Colonic mucosa (tissue), 4 donors: ENCODE data around the gene MYH11. TPM values are rescaled to one million over a fixed set of nuclear protein-coding genes. Genes with fewer than 3 reads are reported as not detected.

Experiments used
- DNase-seq: peaks from one replicate; pipeline ENCODE4 v3.0.0-alpha.2; 2020
- H3K27ac ChIP-seq: fragments of 200-600 bp; one replicate; pipeline ENCODE4 v1.8.0; 2021
- H3K27me3 ChIP-seq: fragments of 200-600 bp; one replicate; pipeline ENCODE4 v1.8.0; 2021
- H3K36me3 ChIP-seq: fragments of 200-600 bp; one replicate; pipeline ENCODE4 v1.8.0; 2021
- H3K4me1 ChIP-seq: fragments of 200-600 bp; one replicate; pipeline ENCODE4 v1.8.0; 2021; ENCODE audit warnings: mild to moderate bottlenecking
- H3K4me3 ChIP-seq: fragments of 200-600 bp; one replicate; pipeline ENCODE4 v1.8.0; 2021
- H3K9ac ChIP-seq, 2 donors: one replicate each; pipeline ENCODE4 v1.7.0; 2013; ENCODE audit warnings: control low read depth in 2 of 2, low read depth in 2 of 2, low read length in 2 of 2
- H3K9me3 ChIP-seq: fragments of 200-600 bp; one replicate; pipeline ENCODE4 v1.8.0; 2021
- CTCF ChIP-seq: fragments of 200-600 bp; IDR thresholded peaks from one replicate; pipeline ENCODE4 v1.8.0; 2022; ENCODE audit warnings: antibody characterized with exemption, mild to moderate bottlenecking
- intact Hi-C: fragments of 100-400 bp; cut with DNase I; formaldehyde crosslinking; loops from one replicate; pipeline ENCODE4 v1.14.1; 2022
- total RNA-seq, 2 donors: library from RNA; stranded (reverse); fragmentation: NEBNext Ultra II Directional in 1 of 2; extraction: Animal tissue kit (Norgen Biotek cat#: 25700) in 1 of 2; gene quantifications; one replicate each; pipeline ENCODE4 v1.2.1, GENCODE V29; 2021
- donor health status: healthy.
- donor health status: DM: no; HTN: no; CAD: no.
- donor health status: DM: no; HTN: no; CAD: no.

MYH11 gene
- total RNA-seq, 2 donors from 2014 or later = 30.0 to 770 TPM

- H3K9ac ChIP-seq = no peak overlapping the region
- no peak for TF ChIP-seq CTCF
- H3K27ac ChIP-seq = no peak overlapping the region
- no peaks in the 10 kb centered on the region for H3K9me3 ChIP-seq
- no peaks in the 10 kb centered on the region for H3K27me3 ChIP-seq
- intact Hi-C loops = no loop called here
- H3K36me3 ChIP-seq = no peaks in the 10 kb centered on the region
- H3K4me1 ChIP-seq = no peaks in the 10 kb centered on the region
- no peak for DNase-seq
- no peak overlapping the region for H3K4me3 ChIP-seq
Measured at GRCh38 chr16:15751940-15752339, 104.9 kb downstream of the MYH11 start.

- Histone ChIP-seq H3K9me3 (no peaks in the 10 kb centered on the region), H3K36me3 (no peaks in the 10 kb centered on the region), H3K4me3 (no peak overlapping the region), H3K4me1 (no peaks in the 10 kb centered on the region), H3K9ac (no peak overlapping the region), H3K27me3 (no peaks in the 10 kb centered on the region), H3K27ac (no peak overlapping the region)
- intact Hi-C loops = no loop called here
- DNase-seq = no peak
- TF ChIP-seq CTCF = no peak
Measured at GRCh38 chr16:15749985-15750384, 106.8 kb downstream of the MYH11 start.

GRCh38 chr16:15749371-15749770, 107.5 kb downstream of the MYH11 start:
- intact Hi-C loops = no loop called here
- Histone ChIP-seq H3K4me1 (no peaks in the 10 kb centered on the region), H3K9me3 (no peaks in the 10 kb centered on the region), H3K27ac (no peak overlapping the region), H3K27me3 (no peaks in the 10 kb centered on the region), H3K36me3 (no peaks in the 10 kb centered on the region), H3K9ac (no peak overlapping the region), H3K4me3 (no peak overlapping the region)
- no peak for TF ChIP-seq CTCF
- DNase-seq = no peak

GRCh38 chr16:15748654-15749053, 108.2 kb downstream of the MYH11 start:
- no peak for TF ChIP-seq CTCF
- Histone ChIP-seq H3K9me3 (no peaks in the 10 kb centered on the region), H3K36me3 (no peaks in the 10 kb centered on the region), H3K27ac (no peak overlapping the region), H3K4me1 (no peaks in the 10 kb centered on the region), H3K27me3 (no peaks in the 10 kb centered on the region), H3K4me3 (no peak overlapping the region), H3K9ac (no peak overlapping the region)
- intact Hi-C loops = no loop called here
- DNase-seq = no peak

GRCh38 chr16:15747937-15748336, 108.9 kb downstream of the MYH11 start:
- H3K9ac ChIP-seq = no peak overlapping the region
- intact Hi-C loops = no loop called here

More at GRCh38 chr16:15747937-15748336, 108.9 kb downstream of the MYH11 start:
- H3K4me1 ChIP-seq = no peaks in the 10 kb centered on the region
- no peaks in the 10 kb centered on the region for H3K36me3 ChIP-seq
- H3K9me3 ChIP-seq = no peaks in the 10 kb centered on the region
- no peak for TF ChIP-seq CTCF
- no peak overlapping the region for H3K4me3 ChIP-seq
- DNase-seq = no peak
- H3K27me3 ChIP-seq = no peaks in the 10 kb centered on the region
- H3K27ac ChIP-seq = no peak overlapping the region
